Testis (tissue), 3 donors: ENCODE results near the gene STAU1. TPM values are rescaled to one million over a fixed set of nuclear protein-coding genes. Genes with fewer than 3 reads are reported as not detected.
"Not testable (repeated sequence)": the region's sequence is repeated elsewhere in the genome, so short reads cannot be mapped to it uniquely, and the experiment has no call there.

Source experiments
- DNase-seq: peaks from one replicate; pipeline ENCODE4 v3.0.0-alpha.2; 2019
- H3K27ac ChIP-seq, 2 donors: fragments of 200-600 bp; sonication (generic); one replicate each; pipeline ENCODE4 v1.5.1; 2019
- H3K27me3 ChIP-seq: fragments of 200-600 bp; sonication (generic); one replicate; pipeline ENCODE4 v1.5.1; 2019
- H3K36me3 ChIP-seq: fragments of 200-600 bp; sonication (generic); one replicate; pipeline ENCODE4 v1.5.1; 2017; ENCODE audit warnings: low read depth; ENCODE audit errors: missing control alignments
- H3K4me1 ChIP-seq: fragments of 200-600 bp; sonication (generic); one replicate; pipeline ENCODE4 v1.5.1; 2019
- H3K4me3 ChIP-seq, 2 donors: fragments of 200-600 bp; sonication (generic); one replicate each; pipeline ENCODE4 v1.5.1; 2017 to 2019
- H3K9me3 ChIP-seq: fragments of 200-600 bp; sonication (generic); one replicate; pipeline ENCODE4 v1.5.1; 2017
- CTCF ChIP-seq, 3 experiments: fragments of 450-650 bp in 2 of 3; fragments of 200-600 bp in 1 of 3; sonication (generic) in 1 of 3; IDR thresholded peaks; one replicate each; pipeline ENCODE4 v1.5.1; 2016 to 2019; ENCODE audit warnings: antibody characterized with exemption in 3 of 3, mild to moderate bottlenecking in 2 of 3, moderate library complexity in 1 of 3
- POLR2A ChIP-seq: fragments of 450-650 bp; IDR thresholded peaks from one replicate; pipeline ENCODE4 v1.6.1; 2017; ENCODE audit warnings: antibody characterized with exemption, mild to moderate bottlenecking, moderate library complexity
- WGBS, 2 donors: methylation state at CpG; one replicate each; pipeline ENCODE4 v1.1.5; 2018; 5-methylcytosine and 5-hydroxymethylcytosine counted together
- intact Hi-C: fragments of 100-400 bp; cut with DNase I; formaldehyde crosslinking; loops from one replicate; pipeline ENCODE4 v1.15.1; 2023; ENCODE audit warnings: low total_unique reads
- polyA plus RNA-seq: library from polyadenylated mRNA; stranded (reverse); fragments of 350-450 nt; fragmentation: Illumina TruSeq; extraction: RNeasy Lipid Tissue Mini Kit (QIAGEN cat#74804); gene quantifications from one replicate; pipeline ENCODE4 v1.2.3, GENCODE V29; 2014; ENCODE audit warnings: low read depth, low replicate concordance; ENCODE audit not compliant: insufficient read depth
- total RNA-seq, 2 donors: library from RNA; depleted of rRNA; stranded (reverse); fragments of >200 nt; gene quantifications; one replicate each; pipeline ENCODE4 v1.2.3, GENCODE V29; 2016

STAU1 gene
- total and polyA plus RNA-seq, 3 donors from 2014 or later: 77.3 to 95.4 (median 85.0) TPM

- 25 to 43% methylated on average over 1 of the region's 1 CpG for WGBS, 2 donors
- no peak for DNase-seq
- no peaks in the 10 kb centered on the region for H3K9me3 ChIP-seq
- H3K27ac ChIP-seq: no peak overlapping the region
- no peak for TF ChIP-seq POLR2A
- no peak for TF ChIP-seq CTCF (IDR thresholded peaks at IDR 0.05)
- no peaks in the 10 kb centered on the region for H3K27me3 ChIP-seq
- intact Hi-C loops: no loop called here
- peaks cover 7% of the 10 kb centered on the region for H3K4me1 ChIP-seq
- H3K36me3 ChIP-seq: no peaks in the 10 kb centered on the region
- H3K4me3 ChIP-seq: no peak overlapping the region
Measured at GRCh38 chr20:49172413-49172812, 15.7 kb downstream of the STAU1 start.

GRCh38 chr20:49171909-49172308 lies 16.2 kb downstream of the STAU1 start:
- Histone ChIP-seq H3K9me3 (no peaks in the 10 kb centered on the region), H3K36me3 (no peaks in the 10 kb centered on the region), H3K27ac (no peak overlapping the region), H3K4me3 (no peak overlapping the region), H3K27me3 (no peaks in the 10 kb centered on the region), H3K4me1 (peaks cover 7% of the 10 kb centered on the region)
- intact Hi-C loops: no loop called here
- DNase-seq: peak; percentile 54
- TF ChIP-seq CTCF (IDR thresholded peaks at IDR 0.05): no peak
- no peak for TF ChIP-seq POLR2A

- intact Hi-C loops: no loop called here
- Histone ChIP-seq H3K4me3 (no peak overlapping the region), H3K27me3 (no peaks in the 10 kb centered on the region), H3K4me1 (peaks cover 7% of the 10 kb centered on the region), H3K9me3 (no peaks in the 10 kb centered on the region), H3K27ac (no peak overlapping the region), H3K36me3 (no peaks in the 10 kb centered on the region)
- TF ChIP-seq POLR2A (no peak), CTCF (IDR thresholded peaks at IDR 0.05) (no peak)
- 94 to 96% methylated on average over 2 of the region's 2 CpGs for WGBS, 2 donors
- no peak for DNase-seq
Measured at GRCh38 chr20:49170714-49171113, 17.4 kb downstream of the STAU1 start.

GRCh38 chr20:49169547-49169946 lies 18.6 kb downstream of the STAU1 start:
- Histone ChIP-seq H3K4me3 (no peak overlapping the region), H3K27ac (no peak overlapping the region), H3K9me3 (no peaks in the 10 kb centered on the region), H3K4me1 (peaks cover 7% of the 10 kb centered on the region), H3K36me3 (no peaks in the 10 kb centered on the region), H3K27me3 (no peaks in the 10 kb centered on the region)
- TF ChIP-seq POLR2A (no peak), CTCF (IDR thresholded peaks at IDR 0.05) (no peak)
- intact Hi-C loops: no loop called here
- DNase-seq: no peak
- 50 to 74% methylated on average over 2 of the region's 2 CpGs for WGBS, 2 donors

GRCh38 chr20:49168864-49169263 lies 19.3 kb downstream of the STAU1 start:
- intact Hi-C loops: not testable (repeated sequence)

More at GRCh38 chr20:49168864-49169263, 19.3 kb downstream of the STAU1 start:
- H3K4me1 ChIP-seq, H3K4me3 ChIP-seq, H3K9me3 ChIP-seq, H3K27me3 ChIP-seq, H3K36me3 ChIP-seq, H3K27ac ChIP-seq, DNase-seq: not testable (repeated sequence)
- WGBS, 2 donors: 89 to 91% methylated on average over 10 of the region's 10 CpGs
